Sigmoid colon (tissue), 7 donors: ENCODE measurements around the gene ATP10A. TPM values are rescaled to one million over a fixed set of nuclear protein-coding genes. Genes with fewer than 3 reads are reported as not detected.

ENCODE experiments used
- DNase-seq: peaks from one replicate; pipeline ENCODE4 v3.0.0-alpha.2; 2019
- H3K27ac ChIP-seq, 4 donors: fragments of 200-600 bp; sonication (generic); one replicate each; pipeline ENCODE4 v1.5.1; 2016 to 2019; ENCODE audit warnings: mild to moderate bottlenecking in 1 of 4
- H3K27me3 ChIP-seq, 3 donors: fragments of 200-600 bp; sonication (generic); one replicate each; pipeline ENCODE4 v1.5.1; 2019; ENCODE audit warnings: mild to moderate bottlenecking in 1 of 3
- H3K36me3 ChIP-seq, 4 donors: fragments of 200-600 bp; sonication (generic); one replicate each; pipeline ENCODE4 v1.5.1; 2016 to 2019
- H3K4me1 ChIP-seq, 4 donors: fragments of 200-600 bp; sonication (generic); one replicate each; pipeline ENCODE4 v1.5.1; 2017 to 2019
- H3K4me3 ChIP-seq, 4 donors: fragments of 200-600 bp; sonication (generic); one replicate each; pipeline ENCODE4 v1.5.1; 2017 to 2019; ENCODE audit warnings: mild to moderate bottlenecking in 2 of 4, moderate library complexity in 1 of 4
- H3K9me3 ChIP-seq, 4 donors: fragments of 200-600 bp in 3 of 4; sonication (generic) in 3 of 4; one replicate each; pipeline versions ENCODE4 v1.5.1 to v1.6.1; 2013 to 2019
- CTCF ChIP-seq, 4 experiments: fragments of 450-650 bp in 3 of 4; fragments of 200-600 bp in 1 of 4; IDR thresholded peaks; one replicate each; pipeline ENCODE4 v1.5.1; 2016 to 2019; ENCODE audit warnings: antibody characterized with exemption in 4 of 4, mild to moderate bottlenecking in 3 of 4, moderate library complexity in 2 of 4
- EP300 ChIP-seq, 4 donors: sonication (generic); formaldehyde crosslinking; IDR thresholded peaks; one replicate each; pipeline ENCODE4 v1.6.1; 2017; ENCODE audit warnings: antibody characterized with exemption in 4 of 4
- POLR2A ChIP-seq, 2 donors: fragments of 450-650 bp; IDR thresholded peaks; one replicate each; pipeline ENCODE4 v1.6.1; 2016; ENCODE audit warnings: antibody characterized with exemption in 2 of 2, mild to moderate bottlenecking in 2 of 2, moderate library complexity in 2 of 2
- POLR2AphosphoS5 ChIP-seq, 4 donors: sonication (generic); formaldehyde crosslinking; IDR thresholded peaks; one replicate each; pipeline ENCODE4 v1.6.1; 2017; ENCODE audit warnings: antibody characterized with exemption in 4 of 4
- WGBS, 2 donors: extraction: QIAGEN DNeasy Blood & Tissue Kit; methylation state at CpG; one replicate each; pipeline ENCODE4 v1.1.7; 2013; 5-methylcytosine and 5-hydroxymethylcytosine counted together
- intact Hi-C: fragments of 100-400 bp; cut with DNase I; formaldehyde crosslinking; loops from one replicate; pipeline ENCODE4 v1.15.1; 2023
- polyA plus RNA-seq, 3 donors: library from polyadenylated mRNA; stranded (reverse); fragments of 200-250 nt; gene quantifications; one replicate each; pipeline ENCODE4 v1.2.3, GENCODE V29; 2013
- total RNA-seq, 4 donors: library from RNA; depleted of rRNA; stranded (reverse); fragments of >200 nt; gene quantifications; one replicate each; pipeline ENCODE4 v1.1.0, GENCODE V29; 2016
- donor health status: healthy with polysubstance abuse.
- donor health status: Bipolar disorder and iron deficiency.
- donor health status: healthy.

The ATP10A gene
- total and polyA plus RNA-seq, 7 donors, result 0.23 to 7.7 (median 2.9) TPM

- 90 to 94% methylated on average over 7 of the region's 7 CpGs for WGBS, 2 donors
- peaks cover 0 to 4% (median 0%) of the 10 kb centered on the region in 4 donors for H3K36me3 ChIP-seq
- H3K4me1 ChIP-seq, result peaks cover 0 to 4% (median 0%) of the 10 kb centered on the region in 4 donors
- H3K4me3 ChIP-seq, result no peak overlapping the region
- H3K9me3 ChIP-seq, result no peaks in the 10 kb centered on the region
- H3K27me3 ChIP-seq, result no peaks in the 10 kb centered on the region
- DNase-seq, result peak; percentile 47
- intact Hi-C loops, result no loop called here
- TF ChIP-seq CTCF (IDR thresholded peaks at IDR 0.05), result no peak
- TF ChIP-seq POLR2AphosphoS5 (IDR thresholded peaks at IDR 0.05), result no peak
- TF ChIP-seq EP300 (IDR thresholded peaks at IDR 0.05), result no peak
- no peak for TF ChIP-seq POLR2A (IDR thresholded peaks at IDR 0.05)
- no peak overlapping the region for H3K27ac ChIP-seq
Observed at GRCh38 chr15:25724899-25725298, 138.2 kb downstream of the ATP10A start.

- H3K4me1 ChIP-seq, result peaks cover 0 to 9% (median 2%) of the 10 kb centered on the region in 4 donors
- TF ChIP-seq CTCF (IDR thresholded peaks at IDR 0.05), result no peak
- no peak for TF ChIP-seq POLR2AphosphoS5 (IDR thresholded peaks at IDR 0.05)
- no peak for TF ChIP-seq EP300 (IDR thresholded peaks at IDR 0.05)
- no peak for TF ChIP-seq POLR2A (IDR thresholded peaks at IDR 0.05)
- no peaks in the 10 kb centered on the region for H3K27me3 ChIP-seq
- no peak overlapping the region for H3K4me3 ChIP-seq
- H3K27ac ChIP-seq, result peak overlapping the region in 1 of 4 donors; percentile 46
- 51 to 81% methylated on average over 8 of the region's 8 CpGs for WGBS, 2 donors
- peaks cover 0 to 4% (median 0%) of the 10 kb centered on the region in 4 donors for H3K36me3 ChIP-seq
- intact Hi-C loops, result no loop called here
- DNase-seq, result no peak
- H3K9me3 ChIP-seq, result no peaks in the 10 kb centered on the region
Observed at GRCh38 chr15:25721605-25721955, 141.5 kb downstream of the ATP10A start.

GRCh38 chr15:25719101-25719985 is 143.8 kb downstream of the ATP10A start:
- no peaks in the 10 kb centered on the region for H3K27me3 ChIP-seq
- peak; percentile 58 for DNase-seq
- no peaks in the 10 kb centered on the region for H3K36me3 ChIP-seq
- 74 to 84% methylated on average over 18 of the region's 18 CpGs for WGBS, 2 donors
- H3K9me3 ChIP-seq, result no peaks in the 10 kb centered on the region
- intact Hi-C loops, result no loop called here
- H3K4me1 ChIP-seq, result peaks cover 0 to 9% (median 2%) of the 10 kb centered on the region in 4 donors
- H3K27ac ChIP-seq, result no peak overlapping the region
- TF ChIP-seq POLR2A (IDR thresholded peaks at IDR 0.05) (no peak), EP300 (IDR thresholded peaks at IDR 0.05) (no peak), POLR2AphosphoS5 (IDR thresholded peaks at IDR 0.05) (no peak), CTCF (IDR thresholded peaks at IDR 0.05) (no peak)
- H3K4me3 ChIP-seq, result no peak overlapping the region

GRCh38 chr15:25718597-25718996 is 144.5 kb downstream of the ATP10A start:
- no peak for TF ChIP-seq EP300 (IDR thresholded peaks at IDR 0.05)
- no peak for TF ChIP-seq CTCF (IDR thresholded peaks at IDR 0.05)
- TF ChIP-seq POLR2A (IDR thresholded peaks at IDR 0.05), result no peak
- TF ChIP-seq POLR2AphosphoS5 (IDR thresholded peaks at IDR 0.05), result no peak
- no peaks in the 10 kb centered on the region for H3K27me3 ChIP-seq
- no peak overlapping the region for H3K27ac ChIP-seq
- intact Hi-C loops, result no loop called here
- 95 to 96% methylated on average over 8 of the region's 8 CpGs for WGBS, 2 donors
- peaks cover 0 to 9% (median 2%) of the 10 kb centered on the region in 4 donors for H3K4me1 ChIP-seq
- no peaks in the 10 kb centered on the region for H3K9me3 ChIP-seq
- peaks cover 0 to 6% (median 0%) of the 10 kb centered on the region in 4 donors for H3K36me3 ChIP-seq
- no peak overlapping the region for H3K4me3 ChIP-seq
- peak; percentile 40 for DNase-seq
